Keratinocyte (primary cell): ENCODE results near the gene C1QTNF5.

ENCODE experiments used
- CTCF ChIP-seq, 3 experiments: IDR thresholded peaks in 1 of 3; conservative IDR thresholded peaks in 1 of 3; optimal IDR thresholded peaks in 1 of 3; 2 replicates in 2 of 3; 3 replicates in 1 of 3; pipeline versions ENCODE3 to v1.5.1; 2011; ENCODE audit warnings: low read length in 3 of 3, mild to moderate bottlenecking in 3 of 3, moderate library complexity in 2 of 3, control low read depth in 1 of 3, inconsistent platforms in 1 of 3; ENCODE audit not compliant: insufficient read depth in 2 of 3; ENCODE audit errors: extremely low read depth in 1 of 3
- EZH2 ChIP-seq: IDR thresholded peaks from one replicate; pipeline ENCODE4 v1.6.1; 2012; ENCODE audit warnings: inconsistent platforms, mild to moderate bottlenecking, low read length, moderate library complexity

DNA sequence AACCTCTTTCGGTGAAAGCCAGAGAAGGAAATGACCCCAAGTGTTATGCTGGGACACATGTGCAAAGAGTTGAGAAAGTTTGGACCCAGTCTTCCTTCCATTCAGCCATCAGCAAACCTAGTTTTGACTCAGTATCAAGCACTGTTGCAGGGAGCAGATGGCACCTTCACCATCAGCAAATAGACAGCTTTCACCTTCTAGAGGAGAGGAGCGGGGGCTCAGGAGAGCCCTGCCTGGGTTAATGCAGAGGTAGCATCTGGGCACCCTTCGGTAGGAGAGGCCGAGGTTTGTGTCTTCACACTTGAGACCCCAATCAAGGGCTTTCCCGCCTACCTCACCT, 22.0 kb upstream of the C1QTNF5 start:
- TF ChIP-seq CTCF (optimal IDR thresholded peaks at IDR 0.05 in 1 of 3, IDR thresholded peaks at IDR 0.05 in 1 of 3, conservative IDR thresholded peaks at IDR 0.05 in 1 of 3; ENCODE audit: extremely low read depth in 1 of 3, insufficient read depth in 2 of 3, low read length in 3 of 3) (no peak), EZH2 (no peak)
